Measurements from ENCODE around the gene CALU.

The CALU gene

GRCh38 chr7:128810997-128811396 lies 71.8 kb downstream of the CALU start:
- DNase-seq (ENCODE audit: low read depth in 3 of 3, low spot score in 1 of 3) = no peak

GRCh38 chr7:128811631-128812430 lies 72.7 kb downstream of the CALU start:
- no peak for DNase-seq (ENCODE audit: low read depth in 3 of 3, low spot score in 1 of 3)

GRCh38 chr7:128812514-128813168 lies 73.5 kb downstream of the CALU start:
- DNase-seq (ENCODE audit: low read depth in 3 of 3, low spot score in 1 of 3) = no peak

- DNase-seq (ENCODE audit: low read depth in 3 of 3, low spot score in 1 of 3) = no peak
Measured at GRCh38 chr7:128814499-128814898, 75.3 kb downstream of the CALU start.

- no peak for DNase-seq (ENCODE audit: low read depth in 3 of 3, low spot score in 1 of 3)
Measured at GRCh38 chr7:128815289-128815942, 76.3 kb downstream of the CALU start.

- DNase-seq (ENCODE audit: low read depth in 3 of 3, low spot score in 1 of 3) = no peak
Measured at GRCh38 chr7:128818694-128819093, 79.5 kb downstream of the CALU start.

All from stimulated activated CD4-positive, alpha-beta T cell treated with anti-CD3 and anti-CD28 coated beads, TNF-alpha, amount 100 ng/mL, for 1 hour (primary cell).